Measurements from ENCODE around the gene WWC1.

DNA sequence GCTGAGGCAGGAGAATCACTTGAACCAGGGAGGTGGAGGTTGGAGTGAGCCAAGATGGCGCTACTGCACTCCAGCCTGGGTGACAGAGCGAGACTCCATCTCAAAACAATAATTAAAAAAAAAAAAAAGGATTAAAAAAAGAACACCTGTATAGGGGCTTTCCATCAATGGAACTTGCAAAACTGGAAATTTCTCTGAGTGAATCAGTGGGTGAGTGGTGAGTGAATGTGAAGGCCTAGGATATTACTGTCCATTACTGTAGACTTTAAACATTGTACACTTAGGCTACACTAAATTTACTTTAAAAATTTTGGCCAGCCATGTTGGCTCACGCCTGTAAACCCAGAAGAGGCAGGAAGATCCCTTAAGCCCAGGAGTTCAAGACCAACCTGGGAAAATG, 189.2 kb downstream of the WWC1 start:
- no peak for TF ChIP-seq IRF4 (IDR thresholded peaks at IDR 0.05; ENCODE audit: low read depth, low read length)
- no peak for TF ChIP-seq RAD51 (IDR thresholded peaks at IDR 0.05)
- TF ChIP-seq POLR2A (IDR thresholded peaks at IDR 0.05; ENCODE audit: low read depth, low read length), result no peak
- TF ChIP-seq YBX1 (IDR thresholded peaks at IDR 0.05), result no peak
- no peak for TF ChIP-seq ZNF384 (IDR thresholded peaks at IDR 0.05; ENCODE audit: borderline replicate concordance, low read depth, low read length)
- no peak for TF ChIP-seq HDAC6 (IDR thresholded peaks at IDR 0.05; ENCODE audit: unreplicated experiment)
- TF ChIP-seq, protein P1, sequence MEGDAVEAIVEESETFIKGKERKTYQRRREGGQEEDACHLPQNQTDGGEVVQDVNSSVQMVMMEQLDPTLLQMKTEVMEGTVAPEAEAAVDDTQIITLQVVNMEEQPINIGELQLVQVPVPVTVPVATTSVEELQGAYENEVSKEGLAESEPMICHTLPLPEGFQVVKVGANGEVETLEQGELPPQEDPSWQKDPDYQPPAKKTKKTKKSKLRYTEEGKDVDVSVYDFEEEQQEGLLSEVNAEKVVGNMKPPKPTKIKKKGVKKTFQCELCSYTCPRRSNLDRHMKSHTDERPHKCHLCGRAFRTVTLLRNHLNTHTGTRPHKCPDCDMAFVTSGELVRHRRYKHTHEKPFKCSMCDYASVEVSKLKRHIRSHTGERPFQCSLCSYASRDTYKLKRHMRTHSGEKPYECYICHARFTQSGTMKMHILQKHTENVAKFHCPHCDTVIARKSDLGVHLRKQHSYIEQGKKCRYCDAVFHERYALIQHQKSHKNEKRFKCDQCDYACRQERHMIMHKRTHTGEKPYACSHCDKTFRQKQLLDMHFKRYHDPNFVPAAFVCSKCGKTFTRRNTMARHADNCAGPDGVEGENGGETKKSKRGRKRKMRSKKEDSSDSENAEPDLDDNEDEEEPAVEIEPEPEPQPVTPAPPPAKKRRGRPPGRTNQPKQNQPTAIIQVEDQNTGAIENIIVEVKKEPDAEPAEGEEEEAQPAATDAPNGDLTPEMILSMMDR (IDR thresholded peaks at IDR 0.05 in 2 of 3, conservative IDR thresholded peaks at IDR 0.05 in 1 of 3; ENCODE audit: control insufficient read depth in 2 of 3, extremely low read depth in 1 of 3, insufficient read depth in 1 of 3, low read depth in 3 of 3, low read length in 3 of 3), result no peak
- TF ChIP-seq, protein P2, sequence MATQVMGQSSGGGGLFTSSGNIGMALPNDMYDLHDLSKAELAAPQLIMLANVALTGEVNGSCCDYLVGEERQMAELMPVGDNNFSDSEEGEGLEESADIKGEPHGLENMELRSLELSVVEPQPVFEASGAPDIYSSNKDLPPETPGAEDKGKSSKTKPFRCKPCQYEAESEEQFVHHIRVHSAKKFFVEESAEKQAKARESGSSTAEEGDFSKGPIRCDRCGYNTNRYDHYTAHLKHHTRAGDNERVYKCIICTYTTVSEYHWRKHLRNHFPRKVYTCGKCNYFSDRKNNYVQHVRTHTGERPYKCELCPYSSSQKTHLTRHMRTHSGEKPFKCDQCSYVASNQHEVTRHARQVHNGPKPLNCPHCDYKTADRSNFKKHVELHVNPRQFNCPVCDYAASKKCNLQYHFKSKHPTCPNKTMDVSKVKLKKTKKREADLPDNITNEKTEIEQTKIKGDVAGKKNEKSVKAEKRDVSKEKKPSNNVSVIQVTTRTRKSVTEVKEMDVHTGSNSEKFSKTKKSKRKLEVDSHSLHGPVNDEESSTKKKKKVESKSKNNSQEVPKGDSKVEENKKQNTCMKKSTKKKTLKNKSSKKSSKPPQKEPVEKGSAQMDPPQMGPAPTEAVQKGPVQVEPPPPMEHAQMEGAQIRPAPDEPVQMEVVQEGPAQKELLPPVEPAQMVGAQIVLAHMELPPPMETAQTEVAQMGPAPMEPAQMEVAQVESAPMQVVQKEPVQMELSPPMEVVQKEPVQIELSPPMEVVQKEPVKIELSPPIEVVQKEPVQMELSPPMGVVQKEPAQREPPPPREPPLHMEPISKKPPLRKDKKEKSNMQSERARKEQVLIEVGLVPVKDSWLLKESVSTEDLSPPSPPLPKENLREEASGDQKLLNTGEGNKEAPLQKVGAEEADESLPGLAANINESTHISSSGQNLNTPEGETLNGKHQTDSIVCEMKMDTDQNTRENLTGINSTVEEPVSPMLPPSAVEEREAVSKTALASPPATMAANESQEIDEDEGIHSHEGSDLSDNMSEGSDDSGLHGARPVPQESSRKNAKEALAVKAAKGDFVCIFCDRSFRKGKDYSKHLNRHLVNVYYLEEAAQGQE (IDR thresholded peaks at IDR 0.05; ENCODE audit: low read depth, low read length), result no peak
- TF ChIP-seq, protein P3, sequence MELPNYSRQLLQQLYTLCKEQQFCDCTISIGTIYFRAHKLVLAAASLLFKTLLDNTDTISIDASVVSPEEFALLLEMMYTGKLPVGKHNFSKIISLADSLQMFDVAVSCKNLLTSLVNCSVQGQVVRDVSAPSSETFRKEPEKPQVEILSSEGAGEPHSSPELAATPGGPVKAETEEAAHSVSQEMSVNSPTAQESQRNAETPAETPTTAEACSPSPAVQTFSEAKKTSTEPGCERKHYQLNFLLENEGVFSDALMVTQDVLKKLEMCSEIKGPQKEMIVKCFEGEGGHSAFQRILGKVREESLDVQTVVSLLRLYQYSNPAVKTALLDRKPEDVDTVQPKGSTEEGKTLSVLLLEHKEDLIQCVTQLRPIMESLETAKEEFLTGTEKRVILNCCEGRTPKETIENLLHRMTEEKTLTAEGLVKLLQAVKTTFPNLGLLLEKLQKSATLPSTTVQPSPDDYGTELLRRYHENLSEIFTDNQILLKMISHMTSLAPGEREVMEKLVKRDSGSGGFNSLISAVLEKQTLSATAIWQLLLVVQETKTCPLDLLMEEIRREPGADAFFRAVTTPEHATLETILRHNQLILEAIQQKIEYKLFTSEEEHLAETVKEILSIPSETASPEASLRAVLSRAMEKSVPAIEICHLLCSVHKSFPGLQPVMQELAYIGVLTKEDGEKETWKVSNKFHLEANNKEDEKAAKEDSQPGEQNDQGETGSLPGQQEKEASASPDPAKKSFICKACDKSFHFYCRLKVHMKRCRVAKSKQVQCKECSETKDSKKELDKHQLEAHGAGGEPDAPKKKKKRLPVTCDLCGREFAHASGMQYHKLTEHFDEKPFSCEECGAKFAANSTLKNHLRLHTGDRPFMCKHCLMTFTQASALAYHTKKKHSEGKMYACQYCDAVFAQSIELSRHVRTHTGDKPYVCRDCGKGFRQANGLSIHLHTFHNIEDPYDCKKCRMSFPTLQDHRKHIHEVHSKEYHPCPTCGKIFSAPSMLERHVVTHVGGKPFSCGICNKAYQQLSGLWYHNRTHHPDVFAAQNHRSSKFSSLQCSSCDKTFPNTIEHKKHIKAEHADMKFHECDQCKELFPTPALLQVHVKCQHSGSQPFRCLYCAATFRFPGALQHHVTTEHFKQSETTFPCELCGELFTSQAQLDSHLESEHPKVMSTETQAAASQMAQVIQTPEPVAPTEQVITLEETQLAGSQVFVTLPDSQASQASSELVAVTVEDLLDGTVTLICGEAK (IDR thresholded peaks at IDR 0.05; ENCODE audit: borderline replicate concordance), result no peak
- no peak for TF ChIP-seq SUZ12 (IDR thresholded peaks at IDR 0.05; ENCODE audit: unreplicated experiment)
- TF ChIP-seq POLR2AphosphoS5 (IDR thresholded peaks at IDR 0.05; ENCODE audit: low read length), result no peak
